Brain microvascular endothelial cell (primary cell): ENCODE data around the gene PDCD5.

ENCODE experiments used
- DNase-seq: peaks from one replicate; pipeline ENCODE4 v3.0.0-alpha.2; 2020
- H3K27ac ChIP-seq: fragments of 250-450 bp; sonication (Bioruptor Pico); 2 replicates; pipeline ENCODE4 v1.5.1; 2020; ENCODE audit warnings: mild to moderate bottlenecking, moderate library complexity
- H3K27me3 ChIP-seq: fragments of 250-450 bp; sonication (Bioruptor Pico); replicated peaks from 2 replicates; pipeline ENCODE4 v1.5.1; 2020; ENCODE audit warnings: mild to moderate bottlenecking
- H3K36me3 ChIP-seq: fragments of 250-450 bp; sonication (Bioruptor Pico); replicated peaks from 2 replicates; pipeline ENCODE4 v1.5.1; 2020; ENCODE audit warnings: mild to moderate bottlenecking
- H3K4me3 ChIP-seq: 2 replicates; pipeline ENCODE4 v1.5.1; 2011; ENCODE audit warnings: low read depth, mild to moderate bottlenecking, control low read depth, low read length, moderate library complexity
- in situ Hi-C: cut with HindIII; loops from 2 replicates; pipeline ENCODE4 v1.10.0; 2017; ENCODE audit warnings: low sequenced_read_pairs, low pct_ligation_motif_present
- TF ChIP-seq, protein P1 (sequence below): IDR thresholded peaks from 2 replicates; pipeline ENCODE4 v1.5.1; 2011; ENCODE audit warnings: low read depth, mild to moderate bottlenecking, moderate library complexity, low read length, control low read depth, inconsistent platforms; ENCODE audit errors: missing control alignments

The PDCD5 gene

DNA sequence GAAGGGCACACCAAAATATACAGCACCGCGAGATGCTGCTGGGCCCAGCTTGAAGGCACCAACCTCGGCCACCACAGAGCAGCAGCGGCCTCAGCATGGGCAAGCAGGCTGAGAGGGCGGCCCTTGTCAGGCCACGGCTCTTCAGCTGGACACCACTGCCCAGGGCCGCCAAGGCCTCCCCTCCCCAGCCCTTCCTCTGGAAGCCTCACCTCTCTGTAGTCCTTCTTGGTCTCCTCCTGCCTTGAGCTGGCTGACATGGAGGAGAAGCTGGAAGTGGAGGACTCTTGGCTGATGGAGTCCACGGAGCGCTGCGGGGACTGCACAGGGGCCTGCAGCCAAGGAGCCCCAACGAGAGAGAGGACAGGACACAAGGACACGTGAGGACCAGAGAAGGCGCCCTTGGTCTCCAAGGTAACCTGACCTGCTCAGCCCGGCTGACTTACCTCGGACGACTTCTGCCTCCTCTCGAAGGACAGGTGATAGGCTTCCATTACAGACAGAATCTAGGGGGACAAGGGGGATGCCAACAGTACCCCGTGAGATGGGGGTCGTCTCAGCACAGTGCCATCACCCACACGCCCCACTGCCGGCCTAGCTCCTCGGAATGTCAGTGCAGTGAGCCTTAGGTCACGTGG is 38.2 kb downstream of the PDCD5 start:
- peaks cover 60% of the 10 kb centered on the region for H3K36me3 ChIP-seq
- no peak overlapping the region for H3K27ac ChIP-seq
- in situ Hi-C loops = no loop called here
- DNase-seq = no peak
- no peak overlapping the region for H3K4me3 ChIP-seq
- H3K27me3 ChIP-seq = no peaks in the 10 kb centered on the region
- TF ChIP-seq, protein P1, sequence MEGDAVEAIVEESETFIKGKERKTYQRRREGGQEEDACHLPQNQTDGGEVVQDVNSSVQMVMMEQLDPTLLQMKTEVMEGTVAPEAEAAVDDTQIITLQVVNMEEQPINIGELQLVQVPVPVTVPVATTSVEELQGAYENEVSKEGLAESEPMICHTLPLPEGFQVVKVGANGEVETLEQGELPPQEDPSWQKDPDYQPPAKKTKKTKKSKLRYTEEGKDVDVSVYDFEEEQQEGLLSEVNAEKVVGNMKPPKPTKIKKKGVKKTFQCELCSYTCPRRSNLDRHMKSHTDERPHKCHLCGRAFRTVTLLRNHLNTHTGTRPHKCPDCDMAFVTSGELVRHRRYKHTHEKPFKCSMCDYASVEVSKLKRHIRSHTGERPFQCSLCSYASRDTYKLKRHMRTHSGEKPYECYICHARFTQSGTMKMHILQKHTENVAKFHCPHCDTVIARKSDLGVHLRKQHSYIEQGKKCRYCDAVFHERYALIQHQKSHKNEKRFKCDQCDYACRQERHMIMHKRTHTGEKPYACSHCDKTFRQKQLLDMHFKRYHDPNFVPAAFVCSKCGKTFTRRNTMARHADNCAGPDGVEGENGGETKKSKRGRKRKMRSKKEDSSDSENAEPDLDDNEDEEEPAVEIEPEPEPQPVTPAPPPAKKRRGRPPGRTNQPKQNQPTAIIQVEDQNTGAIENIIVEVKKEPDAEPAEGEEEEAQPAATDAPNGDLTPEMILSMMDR = no peak

DNA sequence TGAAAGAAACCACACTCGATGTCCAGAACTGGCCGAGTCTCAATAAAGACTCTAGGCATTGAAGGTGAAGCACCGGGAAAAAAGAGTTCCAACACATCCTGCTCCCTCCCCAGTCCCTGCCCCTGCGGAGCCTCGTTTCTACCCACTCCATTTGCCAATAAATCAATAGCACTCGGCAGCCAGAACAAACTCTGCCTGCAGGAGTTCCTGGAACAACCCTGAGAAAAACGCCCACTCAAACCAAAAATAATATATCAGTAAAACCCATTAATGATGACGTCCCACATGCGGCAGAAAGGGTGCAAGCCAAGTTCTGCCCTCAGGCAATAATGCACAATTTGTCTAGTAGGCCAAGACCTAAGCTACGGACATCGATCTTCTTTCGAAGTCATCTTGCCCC is 41.0 kb downstream of the PDCD5 start:
- Histone ChIP-seq H3K27ac (no peak overlapping the region), H3K36me3 (peaks cover 51% of the 10 kb centered on the region), H3K4me3 (no peak overlapping the region), H3K27me3 (no peaks in the 10 kb centered on the region)
- in situ Hi-C loops = no loop called here
- DNase-seq = no peak
- TF ChIP-seq, protein P1 = no peak

- Histone ChIP-seq H3K27ac (no peak overlapping the region), H3K27me3 (no peaks in the 10 kb centered on the region), H3K4me3 (no peak overlapping the region), H3K36me3 (peaks cover 56% of the 10 kb centered on the region)
- no peak for DNase-seq
- in situ Hi-C loops = no loop called here
- TF ChIP-seq, protein P1 = no peak
These were observed 43.4 kb downstream of the PDCD5 start for GRCh38 chr19:32624410-32624809.

- no peak overlapping the region for H3K4me3 ChIP-seq
- H3K27me3 ChIP-seq = no peaks in the 10 kb centered on the region
- no peak for DNase-seq
- in situ Hi-C loops = no loop called here
- H3K27ac ChIP-seq = no peak overlapping the region
- TF ChIP-seq, protein P1 = no peak
- H3K36me3 ChIP-seq = peaks cover 51% of the 10 kb centered on the region
These were observed 46.0 kb downstream of the PDCD5 start for GRCh38 chr19:32626969-32627368.

GRCh38 chr19:32627714-32628270 is 46.8 kb downstream of the PDCD5 start:
- H3K36me3 ChIP-seq = peaks cover 48% of the 10 kb centered on the region
- in situ Hi-C loops = no loop called here
- no peaks in the 10 kb centered on the region for H3K27me3 ChIP-seq
- no peak for DNase-seq
- H3K4me3 ChIP-seq = no peak overlapping the region
- no peak overlapping the region for H3K27ac ChIP-seq
- TF ChIP-seq, protein P1 = no peak

- H3K27me3 ChIP-seq = no peaks in the 10 kb centered on the region
- TF ChIP-seq, protein P1 = no peak
- H3K36me3 ChIP-seq = peaks cover 31% of the 10 kb centered on the region
- no peak for DNase-seq
- in situ Hi-C loops = no loop called here
- H3K27ac ChIP-seq = no peak overlapping the region
- H3K4me3 ChIP-seq = no peak overlapping the region
These were observed 49.3 kb downstream of the PDCD5 start for GRCh38 chr19:32630338-32630737.
